H1 (cell line): ENCODE data around the gene PCDH9. TPM values are rescaled to one million over a fixed set of nuclear protein-coding genes. Genes with fewer than 3 reads are reported as not detected.

Experiments
- CTCF ChIA-PET: fragments of 300-600 bp; sonication (Branson Sonifier 250); formaldehyde crosslinking; loops from one replicate; lab custom pipeline; 2021; ENCODE audit not compliant: partially characterized antibody; lab: Charles Lee
- POLR2A ChIA-PET: fragments of 300-600 bp; sonication (Branson Sonifier 250); formaldehyde crosslinking; loops from one replicate; lab custom pipeline; 2021; ENCODE audit warnings: inconsistent platforms; ENCODE audit not compliant: partially characterized antibody; lab: Charles Lee
- DNase-seq, 2 experiments: peaks; one replicate each; pipeline versions ENCODE4 v3.0.0 to v3.0.0-alpha.2; 2010 to 2022; ENCODE audit warnings: low spot score in 2 of 2, low read depth in 1 of 2, mixed read lengths in 1 of 2
- FAIRE-seq: peaks from 2 replicates; lab custom pipeline; 2011; peaks lifted over from hg19 to GRCh38; lab: Jason Lieb, UNC
- H2AFZ ChIP-seq: 2 replicates; pipeline ENCODE4 v1.8.1; 2012; ENCODE audit warnings: low read length, inconsistent platforms
- H2AK5ac ChIP-seq: 2 replicates; pipeline ENCODE4 v1.6.1; 2013; ENCODE audit warnings: low read depth, low read length
- H2BK120ac ChIP-seq: replicated peaks from 2 replicates; pipeline ENCODE3; 2013; ENCODE audit warnings: low read depth, low read length, inconsistent platforms
- H2BK12ac ChIP-seq: 2 replicates; pipeline ENCODE4 v1.6.1; 2013; ENCODE audit warnings: low read depth, low read length
- H2BK15ac ChIP-seq: 2 replicates; pipeline ENCODE4 v1.6.1; 2013; ENCODE audit warnings: low read length
- H2BK20ac ChIP-seq: 2 replicates; pipeline ENCODE4 v1.6.1; 2013; ENCODE audit warnings: low read length
- H2BK5ac ChIP-seq: 2 replicates; pipeline ENCODE4 v1.6.1; 2013; ENCODE audit warnings: low read depth, low read length
- H3K14ac ChIP-seq: 2 replicates; pipeline ENCODE4 v1.6.1; 2013; ENCODE audit warnings: inconsistent platforms; ENCODE audit not compliant: insufficient read length
- H3K18ac ChIP-seq: 2 replicates; pipeline ENCODE4 v1.6.1; 2013; ENCODE audit warnings: low read length; ENCODE audit errors: extremely low read depth
- H3K23ac ChIP-seq: 2 replicates; pipeline ENCODE4 v1.6.1; 2013; ENCODE audit warnings: inconsistent platforms; ENCODE audit not compliant: insufficient read length
- H3K23me2 ChIP-seq: 2 replicates; pipeline ENCODE4 v1.6.1; 2013; ENCODE audit warnings: low read depth, low read length
- H3K27ac ChIP-seq: 2 replicates; pipeline ENCODE4 v1.6.1; 2011; ENCODE audit warnings: low read depth, low read length, inconsistent platforms
- H3K27me3 ChIP-seq, 4 experiments: replicated peaks in 1 of 4; 1 replicate in 1 of 4; 2 replicates in 3 of 4; pipeline versions ENCODE4 v1.6.1 to v1.8.1; 2011 to 2013; ENCODE audit warnings: low read length in 3 of 4, mild to moderate bottlenecking in 3 of 4, inconsistent platforms in 2 of 4, mixed read lengths in 2 of 4, moderate library complexity in 1 of 4; ENCODE audit not compliant: control insufficient read depth in 3 of 4, insufficient read depth in 3 of 4; ENCODE audit errors: extremely low read depth in 1 of 4
- H3K36me3 ChIP-seq, 4 experiments: 2 replicates each; pipeline versions ENCODE4 v1.6.1 to v1.8.1; 2011 to 2013; ENCODE audit warnings: mild to moderate bottlenecking in 4 of 4, low read length in 3 of 4, moderate library complexity in 2 of 4, control low read depth in 1 of 4, inconsistent platforms in 1 of 4; ENCODE audit not compliant: insufficient read depth in 4 of 4, control insufficient read depth in 2 of 4
- H3K4ac ChIP-seq: replicated peaks from 2 replicates; pipeline ENCODE3; 2013; ENCODE audit warnings: low read length, low read depth, mixed read lengths, inconsistent platforms; ENCODE audit not compliant: insufficient read length
- H3K4me1 ChIP-seq, 4 experiments: replicated peaks in 1 of 4; 1 replicate in 1 of 4; 2 replicates in 3 of 4; pipeline versions ENCODE4 v1.6.1 to v1.8.1; 2011 to 2013; ENCODE audit warnings: low read length in 3 of 4, inconsistent platforms in 2 of 4, mixed read lengths in 1 of 4; ENCODE audit not compliant: insufficient read depth in 4 of 4, control insufficient read depth in 3 of 4
- H3K4me2 ChIP-seq, 2 experiments: 2 replicates each; pipeline versions ENCODE4 v1.6.1 to v1.8.1; 2011 to 2013; ENCODE audit warnings: low read depth in 2 of 2, low read length in 2 of 2, control low read depth in 1 of 2, inconsistent platforms in 1 of 2, mild to moderate bottlenecking in 1 of 2; ENCODE audit not compliant: insufficient read depth in 1 of 2
- H3K4me3 ChIP-seq, 4 experiments: fragments of 200-600, 300-600 bp in 1 of 4; sonication (generic), shearing (Covaris generic), sonication (Bioruptor Twin) in 1 of 4; 2 replicates each; pipeline versions ENCODE4 v1.5.1 to v1.8.1; 2011 to 2016; ENCODE audit warnings: low read length in 4 of 4, low read depth in 3 of 4, control low read depth in 2 of 4, inconsistent platforms in 2 of 4, mild to moderate bottlenecking in 2 of 4, mixed read lengths in 1 of 4, moderate library complexity in 1 of 4; ENCODE audit not compliant: insufficient read depth in 2 of 4; ENCODE audit errors: extremely low read depth in 1 of 4
- H3K56ac ChIP-seq: replicated peaks from 2 replicates; pipeline ENCODE3; 2013; ENCODE audit warnings: low read depth, mild to moderate bottlenecking, mixed read lengths, low read length, inconsistent platforms; ENCODE audit not compliant: insufficient read length
- H3K79me1 ChIP-seq: 2 replicates; pipeline ENCODE4 v1.6.1; 2013; ENCODE audit warnings: low read depth, low read length, control low read depth
- H3K79me2 ChIP-seq, 2 experiments: 2 replicates each; pipeline versions ENCODE4 v1.6.1 to v1.8.1; 2012 to 2013; ENCODE audit warnings: low read length in 2 of 2, mild to moderate bottlenecking in 2 of 2, inconsistent platforms in 1 of 2; ENCODE audit not compliant: insufficient read depth in 2 of 2, control insufficient read depth in 1 of 2
- H3K9ac ChIP-seq, 4 experiments: replicated peaks in 1 of 4; 1 replicate in 1 of 4; 2 replicates in 3 of 4; pipeline versions ENCODE4 v1.6.1 to v1.8.1; 2011 to 2013; ENCODE audit warnings: low read depth in 3 of 4, low read length in 3 of 4, control low read depth in 2 of 4, mild to moderate bottlenecking in 2 of 4, moderate library complexity in 2 of 4, inconsistent platforms in 1 of 4; ENCODE audit errors: extremely low read depth in 1 of 4
- H3K9me3 ChIP-seq, 2 experiments: 2 replicates each; pipeline versions ENCODE4 v1.6.1 to v1.8.1; 2012 to 2013; ENCODE audit warnings: mild to moderate bottlenecking in 2 of 2, moderate library complexity in 2 of 2, control low read depth in 1 of 2, inconsistent platforms in 1 of 2, low read depth in 1 of 2, low read length in 1 of 2, mixed read lengths in 1 of 2; ENCODE audit not compliant: insufficient read depth in 2 of 2
- H4K20me1 ChIP-seq, 2 experiments: replicated peaks in 1 of 2; 2 replicates each; pipeline versions ENCODE3 to v1.8.1; 2011 to 2013; ENCODE audit warnings: inconsistent platforms in 2 of 2, low read length in 2 of 2, mild to moderate bottlenecking in 1 of 2; ENCODE audit not compliant: insufficient read depth in 2 of 2, control insufficient read depth in 1 of 2
- H4K5ac ChIP-seq: 2 replicates; pipeline ENCODE4 v1.6.1; 2013; ENCODE audit warnings: low read length, low read depth, mixed read lengths, inconsistent platforms; ENCODE audit not compliant: insufficient read length
- H4K8ac ChIP-seq: 2 replicates; pipeline ENCODE4 v1.8.0; 2013; ENCODE audit warnings: mild to moderate bottlenecking, moderate library complexity, low read length, inconsistent platforms; ENCODE audit not compliant: insufficient read depth; ENCODE audit errors: extremely low read depth
- H4K91ac ChIP-seq: replicated peaks from 2 replicates; pipeline ENCODE3; 2013; ENCODE audit warnings: low read length, mixed read lengths, inconsistent platforms; ENCODE audit not compliant: insufficient read length
- BACH1 ChIP-seq: IDR thresholded peaks from 2 replicates; pipeline ENCODE4 v1.6.1; 2012; ENCODE audit warnings: low read length, improper control_type of control experiment
- BRCA1 ChIP-seq: IDR thresholded peaks from 2 replicates; pipeline ENCODE4 v1.6.1; 2012; ENCODE audit warnings: low read depth, low read length, improper control_type of control experiment
- E2F6 ChIP-seq: IDR thresholded peaks from 2 replicates; pipeline ENCODE4 v1.6.1; 2012; ENCODE audit warnings: inconsistent platforms
- MAFK ChIP-seq: IDR thresholded peaks from 2 replicates; pipeline ENCODE4 v1.6.1; 2012; ENCODE audit warnings: low read depth, mild to moderate bottlenecking, improper control_type of control experiment, low read length
- POU5F1 ChIP-seq: IDR thresholded peaks from 2 replicates; pipeline ENCODE4 v1.6.1; 2011; ENCODE audit warnings: low read depth, mild to moderate bottlenecking, low read length, moderate library complexity
- SAP30 ChIP-seq: fragments of 300-600 bp; sonication (generic); IDR thresholded peaks from 2 replicates; pipeline ENCODE4 v1.7.1; 2012; ENCODE audit warnings: low read length, moderate library complexity, mild to moderate bottlenecking, inconsistent platforms; ENCODE audit not compliant: insufficient read depth, insufficient replicate concordance
- SRF ChIP-seq: IDR thresholded peaks from 2 replicates; pipeline ENCODE4 v1.6.1; 2011; ENCODE audit warnings: mild to moderate bottlenecking, low read depth, low read length, moderate library complexity
- TBP ChIP-seq: IDR thresholded peaks from 2 replicates; pipeline ENCODE4 v1.6.1; 2011; ENCODE audit warnings: low read depth, low read length, improper control_type of control experiment
- USF2 ChIP-seq: IDR thresholded peaks from 2 replicates; pipeline ENCODE4 v1.6.1; 2011; ENCODE audit warnings: low read length, improper control_type of control experiment
- ZNF274 ChIP-seq: IDR thresholded peaks from 2 replicates; pipeline ENCODE4 v1.7.0; 2012; ENCODE audit warnings: low read length, borderline replicate concordance; ENCODE audit errors: extremely low read depth
- WGBS, 2 experiments: shearing (Covaris generic) in 1 of 2; methylation state at CpG; one replicate each; pipeline versions ENCODE4 v1.1.6 to v1.1.7; 2013 to 2015; ENCODE audit warnings: low lambda C conversion rate in 2 of 2, mixed read lengths in 2 of 2, inconsistent platforms in 1 of 2, low coverage in 1 of 2, missing lambda C conversion rate in 1 of 2; ENCODE audit not compliant: insufficient replicate concordance in 2 of 2, insufficient coverage in 1 of 2, insufficient read length in 1 of 2; ENCODE audit errors: extremely low coverage in 1 of 2, missing lambda C conversion rate in 1 of 2; 5-methylcytosine and 5-hydroxymethylcytosine counted together
- polyA plus RNA-seq, 7 experiments: library from polyadenylated mRNA; depleted of rRNA in 3 of 7; stranded (reverse) in 5 of 7; unstranded in 2 of 7; fragments of >200 nt in 5 of 7; fragments of 200-250 nt in 2 of 7; gene quantifications; 1 replicate in 5 of 7; 2 replicates in 1 of 7; 4 replicates in 1 of 7; pipeline versions ENCODE4 v1.2.1 to v1.2.3, GENCODE V29; 2011 to 2013; ENCODE audit warnings: missing spikeins in 2 of 7, mixed read lengths in 2 of 7
- total RNA-seq: library from RNA; stranded (reverse); fragmentation: NEBNext Ultra II Directional; extraction: Animal tissue kit (Norgen Biotek cat#: 25700); gene quantifications from 2 replicates; pipeline ENCODE4 v1.2.1, GENCODE V29; 2021

The PCDH9 gene
- total and polyA plus RNA-seq, 2 of the 8 experiments (the other 6 are each of a cell fraction or from before 2014, with no cell fraction given), result 0.12 to 0.60 TPM

GRCh38 chr13:66888698-66889097 is 341.4 kb downstream of the PCDH9 start:
- no peak overlapping the region for H2BK15ac ChIP-seq

More at GRCh38 chr13:66888698-66889097, 341.4 kb downstream of the PCDH9 start:
- CTCF ChIA-PET, result no interaction called here
- Histone ChIP-seq H3K27ac (no peak overlapping the region), H2BK5ac (no peak overlapping the region), H3K4me3 (no peak overlapping the region), H4K91ac (no peak overlapping the region), H3K79me2 (no peaks in the 10 kb centered on the region), H3K4me2 (no peak overlapping the region), H4K5ac (no peak overlapping the region), H2AFZ (no peak overlapping the region), H3K23ac (no peak overlapping the region), H4K8ac (no peak overlapping the region), H3K4me1 (no peaks in the 10 kb centered on the region), H3K4ac (no peak overlapping the region), H3K23me2 (no peaks in the 10 kb centered on the region), H2BK120ac (no peak overlapping the region), H3K9ac (no peak overlapping the region), H2BK12ac (no peak overlapping the region), H3K56ac (no peak overlapping the region), H3K79me1 (no peaks in the 10 kb centered on the region), H3K27me3 (no peaks in the 10 kb centered on the region), H3K18ac (no peak overlapping the region), H2AK5ac (no peak overlapping the region), H3K9me3 (no peaks in the 10 kb centered on the region), H2BK20ac (no peak overlapping the region), H4K20me1 (no peaks in the 10 kb centered on the region), H3K36me3 (no peaks in the 10 kb centered on the region), H3K14ac (no peak overlapping the region)
- POLR2A ChIA-PET, result no interaction called here
- TF ChIP-seq E2F6 (no peak), POU5F1 (no peak), SRF (no peak), ZNF274 (no peak), TBP (no peak), SAP30 (no peak), USF2 (no peak), BRCA1 (no peak), BACH1 (no peak), MAFK (no peak)
- DNase-seq (no peak), FAIRE-seq (no peak)
- 95% methylated on average over 1 of the region's 1 CpG; no CpG with 5 or more reads in 1 of the 2 experiments for WGBS, 2 experiments
